GM23338 (cell line): Measurements from ENCODE around the gene PXDN. TPM values are rescaled to one million over a fixed set of nuclear protein-coding genes. Genes with fewer than 3 reads are reported as not detected.

Experiments used
- ATAC-seq: fragments of 200-7000 bp; cut with Tn5 transposase; 3 replicates; pipeline ENCODE4 v1.9.1; 2020
- DNase-seq: peaks from one replicate; pipeline ENCODE4 v3.0.0-alpha.2; 2015; ENCODE audit warnings: low spot score
- H2AFZ ChIP-seq: fragments of 200-600 bp; sonication (generic); 2 replicates; pipeline ENCODE4 v1.8.0; 2016; ENCODE audit warnings: antibody characterized with exemption, mild to moderate bottlenecking, moderate library complexity
- H3F3A ChIP-seq: fragments of 200-600 bp; sonication (generic); replicated peaks from 2 replicates; pipeline ENCODE4 v1.8.0; 2017; ENCODE audit warnings: antibody characterized with exemption, mixed run types, low read depth
- H3K27ac ChIP-seq: fragments of 200-600 bp; sonication (generic); 2 replicates; pipeline ENCODE4 v1.6.1; 2016; ENCODE audit warnings: low read depth
- H3K27me3 ChIP-seq: fragments of 200-600 bp; sonication (generic); 2 replicates; pipeline ENCODE4 v1.8.0; 2016; ENCODE audit warnings: mild to moderate bottlenecking, mixed run types, moderate library complexity; ENCODE audit not compliant: insufficient read depth
- H3K36me3 ChIP-seq: fragments of 200-600 bp; sonication (generic); 2 replicates; pipeline ENCODE4 v1.8.0; 2016; ENCODE audit warnings: mild to moderate bottlenecking; ENCODE audit not compliant: insufficient read depth
- H3K4me1 ChIP-seq: fragments of 200-600 bp; sonication (generic); 2 replicates; pipeline ENCODE4 v1.8.0; 2016; ENCODE audit warnings: mild to moderate bottlenecking, moderate library complexity; ENCODE audit not compliant: insufficient read depth
- H3K4me2 ChIP-seq: fragments of 200-600 bp; sonication (generic); 2 replicates; pipeline ENCODE4 v1.7.1; 2017; ENCODE audit warnings: mixed run types
- H3K4me3 ChIP-seq: fragments of 200-600 bp; sonication (generic); 2 replicates; pipeline ENCODE4 v1.6.1; 2016; ENCODE audit warnings: mixed run types
- H3K79me2 ChIP-seq: fragments of 200-600 bp; sonication (generic); replicated peaks from 2 replicates; pipeline ENCODE4 v1.8.0; 2017; ENCODE audit warnings: mild to moderate bottlenecking; ENCODE audit not compliant: insufficient read depth
- H3K9me2 ChIP-seq: fragments of 200-600 bp; sonication (generic); 2 replicates; pipeline ENCODE4 v1.8.0; 2017; ENCODE audit not compliant: insufficient read depth
- H4K20me1 ChIP-seq: fragments of 200-600 bp; sonication (generic); replicated peaks from 2 replicates; pipeline ENCODE4 v1.8.0; 2017; ENCODE audit warnings: mild to moderate bottlenecking; ENCODE audit not compliant: insufficient read depth
- H3K27ac Mint-ChIP-seq: 2 replicates; pipeline ENCODE4 v1.8.0; 2020; ENCODE audit warnings: inconsistent platforms, mild to moderate bottlenecking, moderate library complexity, mixed read lengths
- H3K27me3 Mint-ChIP-seq: 3 replicates; pipeline ENCODE4 v1.8.0; 2022; ENCODE audit warnings: low read depth, mild to moderate bottlenecking, moderate library complexity, mixed read lengths, inconsistent platforms; ENCODE audit not compliant: insufficient read depth, poor library complexity
- H3K36me3 Mint-ChIP-seq: 3 replicates; pipeline ENCODE4 v1.8.0; 2021; ENCODE audit warnings: low read depth, mild to moderate bottlenecking, inconsistent platforms, moderate library complexity, mixed read lengths
- H3K4me1 Mint-ChIP-seq: 3 replicates; pipeline ENCODE4 v1.8.0; 2020; ENCODE audit warnings: mild to moderate bottlenecking, inconsistent platforms, mixed read lengths
- H3K4me3 Mint-ChIP-seq: 3 replicates; pipeline ENCODE4 v1.8.0; 2021; ENCODE audit warnings: moderate library complexity, mild to moderate bottlenecking, inconsistent platforms, mixed read lengths
- H3K9me3 Mint-ChIP-seq: 3 replicates; pipeline ENCODE4 v1.8.0; 2020; ENCODE audit warnings: moderate library complexity, mild to moderate bottlenecking, inconsistent platforms, mixed read lengths
- CREB1 ChIP-seq: fragments of 250-450 bp; sonication (Bioruptor Pico); IDR thresholded peaks from 2 replicates; pipeline ENCODE4 v1.5.0; 2020; ENCODE audit warnings: low read depth, mild to moderate bottlenecking, moderate library complexity
- EZH2 ChIP-seq: fragments of 200-600 bp; sonication (generic); IDR thresholded peaks from one replicate; pipeline ENCODE4 v1.8.0; 2017; ENCODE audit warnings: antibody characterized with exemption, mild to moderate bottlenecking, low read depth; ENCODE audit not compliant: unreplicated experiment
- EZH2phosphoT487 ChIP-seq: fragments of 200-600 bp; sonication (generic); IDR thresholded peaks from one replicate; pipeline ENCODE4 v1.8.1; 2018; ENCODE audit warnings: antibody characterized with exemption; ENCODE audit not compliant: unreplicated experiment
- JUNB ChIP-seq: IDR thresholded peaks from one replicate; pipeline ENCODE4 v1.6.1; 2016; ENCODE audit warnings: antibody characterized with exemption; ENCODE audit not compliant: unreplicated experiment
- NANOG ChIP-seq: IDR thresholded peaks from 2 replicates; pipeline ENCODE4 v1.6.1; 2016; ENCODE audit warnings: antibody characterized with exemption, borderline replicate concordance
- POLR2AphosphoS5 ChIP-seq: IDR thresholded peaks from 2 replicates; pipeline ENCODE4 v1.6.1; 2016; ENCODE audit warnings: antibody characterized with exemption, low read depth
- STAT1 ChIP-seq: IDR thresholded peaks from one replicate; pipeline ENCODE4 v1.6.1; 2016; ENCODE audit warnings: antibody characterized with exemption; ENCODE audit not compliant: unreplicated experiment
- ZNF114 ChIP-seq: fragments of 250-450 bp; sonication (Bioruptor Pico); IDR thresholded peaks from 2 replicates; pipeline ENCODE4 v1.5.0; 2020; ENCODE audit warnings: mild to moderate bottlenecking, moderate library complexity
- ZNF331 ChIP-seq: fragments of 250-450 bp; sonication (Bioruptor Pico); IDR thresholded peaks from 2 replicates; pipeline ENCODE4 v1.5.0; 2020; ENCODE audit warnings: low read depth, mild to moderate bottlenecking, moderate library complexity
- ZNF462 ChIP-seq: fragments of 250-450 bp; sonication (Bioruptor Pico); IDR thresholded peaks from 2 replicates; pipeline ENCODE4 v1.5.0; 2020; ENCODE audit warnings: mild to moderate bottlenecking, moderate library complexity
- polyA plus RNA-seq: library from polyadenylated mRNA; unstranded; fragments of >200 nt; fragmentation: Nextera tagmentation; extraction: Ambion mirVana; gene quantifications from 2 replicates; pipeline ENCODE4 v1.2.1, GENCODE V29; 2016
- total RNA-seq: library from RNA; depleted of rRNA; stranded (reverse); fragments of >200 nt; shearing (Covaris generic); gene quantifications from 2 replicates; pipeline ENCODE4 v1.2.3, GENCODE V29; 2014
- TF ChIP-seq, protein P1 (sequence below): IDR thresholded peaks from 2 replicates; pipeline ENCODE4 v1.6.1; 2016; ENCODE audit warnings: antibody characterized with exemption
- TF ChIP-seq, protein P2 (sequence below): IDR thresholded peaks from one replicate; pipeline ENCODE4 v1.6.1; 2018; ENCODE audit warnings: antibody characterized with exemption; ENCODE audit not compliant: unreplicated experiment
- TF ChIP-seq, protein P3 (sequence below), 2 experiments: fragments of 200-600 bp in 1 of 2; sonication (generic) in 1 of 2; conservative IDR thresholded peaks; 2 replicates each; pipeline versions ENCODE4 v1.5.1 to v1.6.1; 2016 to 2017; ENCODE audit warnings: antibody characterized with exemption in 2 of 2, low read depth in 2 of 2, mild to moderate bottlenecking in 2 of 2, moderate library complexity in 1 of 2

The PXDN gene
- total and polyA plus RNA-seq, 2 experiments from 2014 or later: 42.2 to 225 TPM

GRCh38 chr2:1636791-1637415 lies 107.4 kb downstream of the PXDN start:
- no peak for DNase-seq
- H3K9me3 Mint-ChIP-seq: no peaks in the 10 kb centered on the region
- H3F3A ChIP-seq: no peaks in the 10 kb centered on the region

More at GRCh38 chr2:1636791-1637415, 107.4 kb downstream of the PXDN start:
- no peak overlapping the region for H3K27ac Mint-ChIP-seq
- peaks cover under 1% of the 10 kb centered on the region for H3K27me3 Mint-ChIP-seq
- Histone ChIP-seq H3K4me2 (no peak overlapping the region), H2AFZ (no peak overlapping the region), H3K79me2 (no peaks in the 10 kb centered on the region), H3K36me3 (no peaks in the 10 kb centered on the region), H3K4me3 (no peak overlapping the region), H4K20me1 (no peaks in the 10 kb centered on the region), H3K9me2 (no peaks in the 10 kb centered on the region), H3K4me1 (no peaks in the 10 kb centered on the region), H3K27ac (no peak overlapping the region), H3K27me3 (no peaks in the 10 kb centered on the region)
- H3K4me3 Mint-ChIP-seq: no peak overlapping the region
- H3K36me3 Mint-ChIP-seq: peaks cover 55% of the 10 kb centered on the region
- peaks cover 7% of the 10 kb centered on the region for H3K4me1 Mint-ChIP-seq
- no peak for ATAC-seq
- TF ChIP-seq JUNB (no peak), EZH2 (no peak), ZNF462 (no peak), ZNF114 (no peak), CREB1 (CRISPR knock-in tag) (no peak), NANOG (no peak), ZNF331 (CRISPR knock-in tag) (no peak), STAT1 (no peak), POLR2AphosphoS5 (no peak), EZH2phosphoT487 (no peak)
- TF ChIP-seq, protein P1, sequence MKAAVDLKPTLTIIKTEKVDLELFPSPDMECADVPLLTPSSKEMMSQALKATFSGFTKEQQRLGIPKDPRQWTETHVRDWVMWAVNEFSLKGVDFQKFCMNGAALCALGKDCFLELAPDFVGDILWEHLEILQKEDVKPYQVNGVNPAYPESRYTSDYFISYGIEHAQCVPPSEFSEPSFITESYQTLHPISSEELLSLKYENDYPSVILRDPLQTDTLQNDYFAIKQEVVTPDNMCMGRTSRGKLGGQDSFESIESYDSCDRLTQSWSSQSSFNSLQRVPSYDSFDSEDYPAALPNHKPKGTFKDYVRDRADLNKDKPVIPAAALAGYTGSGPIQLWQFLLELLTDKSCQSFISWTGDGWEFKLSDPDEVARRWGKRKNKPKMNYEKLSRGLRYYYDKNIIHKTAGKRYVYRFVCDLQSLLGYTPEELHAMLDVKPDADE: no peak
- TF ChIP-seq, protein P2, sequence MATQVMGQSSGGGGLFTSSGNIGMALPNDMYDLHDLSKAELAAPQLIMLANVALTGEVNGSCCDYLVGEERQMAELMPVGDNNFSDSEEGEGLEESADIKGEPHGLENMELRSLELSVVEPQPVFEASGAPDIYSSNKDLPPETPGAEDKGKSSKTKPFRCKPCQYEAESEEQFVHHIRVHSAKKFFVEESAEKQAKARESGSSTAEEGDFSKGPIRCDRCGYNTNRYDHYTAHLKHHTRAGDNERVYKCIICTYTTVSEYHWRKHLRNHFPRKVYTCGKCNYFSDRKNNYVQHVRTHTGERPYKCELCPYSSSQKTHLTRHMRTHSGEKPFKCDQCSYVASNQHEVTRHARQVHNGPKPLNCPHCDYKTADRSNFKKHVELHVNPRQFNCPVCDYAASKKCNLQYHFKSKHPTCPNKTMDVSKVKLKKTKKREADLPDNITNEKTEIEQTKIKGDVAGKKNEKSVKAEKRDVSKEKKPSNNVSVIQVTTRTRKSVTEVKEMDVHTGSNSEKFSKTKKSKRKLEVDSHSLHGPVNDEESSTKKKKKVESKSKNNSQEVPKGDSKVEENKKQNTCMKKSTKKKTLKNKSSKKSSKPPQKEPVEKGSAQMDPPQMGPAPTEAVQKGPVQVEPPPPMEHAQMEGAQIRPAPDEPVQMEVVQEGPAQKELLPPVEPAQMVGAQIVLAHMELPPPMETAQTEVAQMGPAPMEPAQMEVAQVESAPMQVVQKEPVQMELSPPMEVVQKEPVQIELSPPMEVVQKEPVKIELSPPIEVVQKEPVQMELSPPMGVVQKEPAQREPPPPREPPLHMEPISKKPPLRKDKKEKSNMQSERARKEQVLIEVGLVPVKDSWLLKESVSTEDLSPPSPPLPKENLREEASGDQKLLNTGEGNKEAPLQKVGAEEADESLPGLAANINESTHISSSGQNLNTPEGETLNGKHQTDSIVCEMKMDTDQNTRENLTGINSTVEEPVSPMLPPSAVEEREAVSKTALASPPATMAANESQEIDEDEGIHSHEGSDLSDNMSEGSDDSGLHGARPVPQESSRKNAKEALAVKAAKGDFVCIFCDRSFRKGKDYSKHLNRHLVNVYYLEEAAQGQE: no peak
- TF ChIP-seq, protein P3, sequence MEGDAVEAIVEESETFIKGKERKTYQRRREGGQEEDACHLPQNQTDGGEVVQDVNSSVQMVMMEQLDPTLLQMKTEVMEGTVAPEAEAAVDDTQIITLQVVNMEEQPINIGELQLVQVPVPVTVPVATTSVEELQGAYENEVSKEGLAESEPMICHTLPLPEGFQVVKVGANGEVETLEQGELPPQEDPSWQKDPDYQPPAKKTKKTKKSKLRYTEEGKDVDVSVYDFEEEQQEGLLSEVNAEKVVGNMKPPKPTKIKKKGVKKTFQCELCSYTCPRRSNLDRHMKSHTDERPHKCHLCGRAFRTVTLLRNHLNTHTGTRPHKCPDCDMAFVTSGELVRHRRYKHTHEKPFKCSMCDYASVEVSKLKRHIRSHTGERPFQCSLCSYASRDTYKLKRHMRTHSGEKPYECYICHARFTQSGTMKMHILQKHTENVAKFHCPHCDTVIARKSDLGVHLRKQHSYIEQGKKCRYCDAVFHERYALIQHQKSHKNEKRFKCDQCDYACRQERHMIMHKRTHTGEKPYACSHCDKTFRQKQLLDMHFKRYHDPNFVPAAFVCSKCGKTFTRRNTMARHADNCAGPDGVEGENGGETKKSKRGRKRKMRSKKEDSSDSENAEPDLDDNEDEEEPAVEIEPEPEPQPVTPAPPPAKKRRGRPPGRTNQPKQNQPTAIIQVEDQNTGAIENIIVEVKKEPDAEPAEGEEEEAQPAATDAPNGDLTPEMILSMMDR (conservative IDR thresholded peaks at IDR 0.05; ENCODE audit: low read depth in 2 of 2): no peak
